ENCODE results near the gene FIG4.
"Not testable (repeated sequence)": the region's sequence is repeated elsewhere in the genome, so short reads cannot be mapped to it uniquely, and the experiment has no call there.

GRCh38 chr6:109869398-109870088, 178.4 kb downstream of the FIG4 start:
- not testable (repeated sequence) for TF ChIP-seq CTCF, POLR2A, POLR2AphosphoS5 (IDR thresholded peaks at IDR 0.05)
